Measurements from ENCODE around the gene STARD10.
"Not testable (repeated sequence)": the region's sequence is repeated elsewhere in the genome, so short reads cannot be mapped to it uniquely, and the experiment has no call there.

Gene STARD10

GRCh38 chr11:72805216-72805615, 11.4 kb upstream of the STARD10 start:
- H3K4me3 ChIP-seq (ENCODE audit: low read depth, low read length) = no peak overlapping the region
- TF ChIP-seq CTCF (IDR thresholded peaks at IDR 0.05; ENCODE audit: low read depth, low read length) = no peak

- no peak for TF ChIP-seq CTCF (IDR thresholded peaks at IDR 0.05; ENCODE audit: low read depth, low read length)
- no peak overlapping the region for H3K4me3 ChIP-seq (ENCODE audit: low read depth, low read length)
These were observed 9.0 kb upstream of the STARD10 start for GRCh38 chr11:72802822-72803221.

- no peak for TF ChIP-seq CTCF (IDR thresholded peaks at IDR 0.05; ENCODE audit: low read depth, low read length)
- no peak overlapping the region for H3K4me3 ChIP-seq (ENCODE audit: low read depth, low read length)
These were observed 5.6 kb upstream of the STARD10 start for GRCh38 chr11:72799441-72799840.

- TF ChIP-seq CTCF (IDR thresholded peaks at IDR 0.05; ENCODE audit: low read depth, low read length) = no peak
These were observed 4.5 kb upstream of the STARD10 start for GRCh38 chr11:72798361-72798760.

GRCh38 chr11:72793076-72793424, 797 bp downstream of the STARD10 start:
- H3K4me3 ChIP-seq (ENCODE audit: low read depth, low read length) = peak overlapping the region; percentile 25
- no peak for TF ChIP-seq CTCF (IDR thresholded peaks at IDR 0.05; ENCODE audit: low read depth, low read length)

More at GRCh38 chr11:72798361-72798760, 4.5 kb upstream of the STARD10 start:
- H3K4me3 ChIP-seq (ENCODE audit: low read depth, low read length) = no peak overlapping the region

- H3K4me3 ChIP-seq (ENCODE audit: low read depth, low read length) = no peak overlapping the region
- TF ChIP-seq CTCF (IDR thresholded peaks at IDR 0.05; ENCODE audit: low read depth, low read length) = no peak
These were observed 1.3 kb downstream of the STARD10 start for GRCh38 chr11:72792437-72793021.

- H3K4me3 ChIP-seq (ENCODE audit: low read depth, low read length) = not testable (repeated sequence)
These were observed 2.6 kb downstream of the STARD10 start for GRCh38 chr11:72791228-72791627.

GRCh38 chr11:72789493-72790131, 4.2 kb downstream of the STARD10 start:
- H3K4me3 ChIP-seq (ENCODE audit: low read depth, low read length) = no peak overlapping the region

More at GRCh38 chr11:72789493-72790131, 4.2 kb downstream of the STARD10 start:
- no peak for TF ChIP-seq CTCF (IDR thresholded peaks at IDR 0.05; ENCODE audit: low read depth, low read length)

Data from WI38 (cell line).